NCI-H524 (cell line): ENCODE data around the gene DHX32.
"Not testable (repeated sequence)": the region's sequence is repeated elsewhere in the genome, so short reads cannot be mapped to it uniquely, and the experiment has no call there.

Source experiments
- DNase-seq, 2 experiments: peaks; one replicate each; lab custom pipeline; 2025; lab: John Stamatoyannopoulos, UW

Gene DHX32

DNA sequence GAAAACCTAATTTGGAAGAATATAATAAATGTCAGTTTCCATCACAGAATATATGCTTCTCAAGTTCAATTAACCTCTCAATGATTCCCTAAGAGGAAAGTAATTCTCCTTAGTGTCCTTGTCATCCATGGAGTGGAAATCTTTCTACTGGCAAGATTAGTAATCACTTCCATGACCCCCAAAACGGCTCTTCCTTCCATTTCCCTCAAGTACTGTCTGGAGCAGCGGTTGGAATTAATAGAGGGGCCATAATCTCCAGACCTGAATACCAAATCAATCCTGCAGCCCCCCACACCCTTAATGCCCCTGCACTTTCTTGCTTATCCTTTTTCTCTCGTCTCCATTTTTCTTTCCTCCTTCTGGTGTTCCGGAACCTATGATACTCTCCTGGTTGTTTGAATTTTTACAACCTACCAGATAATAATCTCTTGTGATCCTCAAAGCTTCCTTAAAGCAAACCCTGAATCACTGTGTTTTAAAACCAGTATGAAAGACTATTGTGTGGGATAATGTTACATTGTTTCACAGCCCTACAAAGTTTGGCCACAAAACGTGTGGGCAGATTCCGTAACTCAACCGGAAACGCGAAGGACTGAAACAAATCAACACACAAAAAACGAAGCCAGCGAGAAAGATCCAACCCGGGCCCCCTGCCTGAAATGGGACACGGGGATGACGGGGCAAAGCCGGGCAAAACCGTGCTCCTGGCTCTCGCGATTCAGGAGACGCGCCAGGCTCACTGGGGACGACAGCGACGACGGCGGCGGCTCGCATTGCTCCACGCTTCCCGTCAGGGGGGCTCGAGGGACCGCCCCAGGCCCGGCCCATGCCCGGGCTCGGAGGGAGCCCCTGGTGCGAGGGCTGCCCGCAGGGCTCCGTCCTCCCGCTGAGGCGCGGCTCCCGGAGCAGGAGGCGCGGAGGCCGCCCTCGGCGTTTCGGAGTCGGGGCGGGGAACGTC, 14.3 kb upstream of the DHX32 start:
- DNase-seq: peak in 1 of 2 experiments; percentile 6

GRCh38 chr10:125894176-125894575, 13.1 kb upstream of the DHX32 start:
- DNase-seq: not testable (repeated sequence)

- DNase-seq: not testable (repeated sequence)
Measured at GRCh38 chr10:125892402-125892801, 11.3 kb upstream of the DHX32 start.

- DNase-seq: not testable (repeated sequence)
Measured at GRCh38 chr10:125889441-125889840, 8.3 kb upstream of the DHX32 start.

DNA sequence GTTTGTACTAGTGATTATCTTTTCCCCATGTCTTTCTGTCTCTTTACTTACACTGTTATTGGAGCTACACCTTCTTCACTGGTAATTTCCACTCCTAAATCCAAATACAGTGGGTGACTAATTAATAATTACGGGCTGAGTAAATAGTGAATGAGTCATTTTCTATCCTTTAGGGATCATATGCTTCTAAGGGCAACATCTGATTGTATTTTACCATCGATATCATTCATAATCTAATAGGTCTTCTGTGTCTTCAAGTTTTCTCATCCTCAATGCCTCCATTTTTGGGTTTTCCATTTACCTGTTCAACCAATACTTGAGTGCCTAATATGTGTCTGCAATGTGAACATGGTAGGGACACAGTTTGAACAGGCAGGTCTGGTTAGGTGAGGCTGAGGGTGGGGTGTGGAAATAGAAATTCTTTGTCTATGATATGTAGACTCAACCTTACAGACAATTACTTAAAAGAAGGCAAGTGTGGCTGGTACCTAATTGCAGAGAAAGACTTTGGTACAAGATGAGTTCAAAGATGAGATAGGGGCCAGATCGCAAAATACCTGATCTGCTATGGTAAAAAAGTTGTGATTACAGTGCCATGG, 5.9 kb upstream of the DHX32 start:
- DNase-seq: no peak

DNA sequence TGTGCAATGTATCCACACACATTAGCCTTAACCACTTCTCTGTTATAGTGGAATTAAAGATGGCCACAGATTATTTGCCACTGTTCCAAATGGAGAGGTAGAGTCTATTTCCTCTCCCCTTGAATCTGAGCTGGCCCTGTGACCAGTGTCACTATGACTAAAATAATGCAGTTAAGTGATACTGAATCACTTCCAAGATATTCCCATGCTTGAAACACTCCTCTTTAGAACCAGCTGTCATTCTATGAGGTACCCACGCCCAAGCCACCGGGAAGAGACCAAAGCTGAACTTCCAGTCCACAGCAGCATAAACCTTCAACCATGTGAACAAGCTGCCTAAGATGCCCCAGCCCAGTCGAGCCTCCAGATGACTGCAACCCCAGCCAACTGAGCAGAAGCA, 2.1 kb upstream of the DHX32 start:
- no peak for DNase-seq

GRCh38 chr10:125882596-125882995, 1.5 kb upstream of the DHX32 start:
- no peak for DNase-seq

DNA sequence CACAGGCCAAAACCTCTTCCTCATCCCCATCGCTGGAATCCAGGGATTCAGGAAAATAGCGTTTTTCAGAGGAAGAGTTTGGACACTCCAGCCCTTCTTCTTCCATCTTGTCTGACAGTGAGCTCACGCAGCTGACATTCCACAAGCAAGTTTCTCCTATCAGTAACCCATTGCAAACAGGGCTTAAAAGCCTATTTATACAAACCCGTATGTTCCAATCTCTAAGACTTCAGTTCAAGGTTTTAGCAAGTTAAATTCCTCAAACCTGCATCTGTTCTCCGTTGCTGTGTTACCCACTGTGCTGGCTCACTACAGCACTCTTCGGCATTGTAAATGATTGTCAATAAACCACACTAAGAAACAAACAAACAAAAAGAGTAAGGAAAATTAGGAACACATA, 373 bp downstream of the DHX32 start:
- no peak for DNase-seq

- DNase-seq: no peak
Measured at GRCh38 chr10:125878957-125879835, 1.9 kb downstream of the DHX32 start.

GRCh38 chr10:125871338-125871737, 9.8 kb downstream of the DHX32 start:
- DNase-seq: no peak

DNA sequence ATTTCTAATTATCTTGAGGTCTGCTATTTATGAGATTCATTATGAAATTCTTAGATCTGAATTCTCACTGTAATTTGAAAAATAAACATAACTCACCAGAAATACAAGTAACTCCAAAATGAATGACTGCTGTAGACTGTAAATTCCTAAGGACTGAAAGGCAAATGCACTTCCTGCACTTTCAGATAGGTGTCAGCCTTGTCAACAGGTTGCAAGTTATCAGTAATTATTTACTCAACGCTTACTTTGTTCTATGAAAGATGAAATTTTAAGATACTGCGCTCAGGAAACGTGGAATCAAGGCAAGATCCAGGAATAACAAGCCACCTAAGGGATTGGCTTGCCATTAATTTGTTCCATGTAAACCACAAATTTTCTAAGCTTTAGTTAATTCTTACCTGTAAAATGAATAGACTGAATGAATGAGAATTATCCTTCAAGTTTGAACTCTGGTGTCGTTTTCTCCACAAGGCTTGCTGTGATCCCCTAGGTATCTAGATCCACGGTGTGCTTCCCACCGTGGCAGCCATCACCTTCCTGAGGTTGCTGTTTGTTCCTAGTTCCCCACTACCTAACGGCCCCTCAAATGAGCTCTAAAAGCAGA, 12.6 kb downstream of the DHX32 start:
- DNase-seq: peak in 1 of 2 experiments; percentile 24

GRCh38 chr10:125866421-125867029, 14.6 kb downstream of the DHX32 start:
- no peak for DNase-seq

GRCh38 chr10:125865120-125865519, 16.0 kb downstream of the DHX32 start:
- DNase-seq: no peak

DNA sequence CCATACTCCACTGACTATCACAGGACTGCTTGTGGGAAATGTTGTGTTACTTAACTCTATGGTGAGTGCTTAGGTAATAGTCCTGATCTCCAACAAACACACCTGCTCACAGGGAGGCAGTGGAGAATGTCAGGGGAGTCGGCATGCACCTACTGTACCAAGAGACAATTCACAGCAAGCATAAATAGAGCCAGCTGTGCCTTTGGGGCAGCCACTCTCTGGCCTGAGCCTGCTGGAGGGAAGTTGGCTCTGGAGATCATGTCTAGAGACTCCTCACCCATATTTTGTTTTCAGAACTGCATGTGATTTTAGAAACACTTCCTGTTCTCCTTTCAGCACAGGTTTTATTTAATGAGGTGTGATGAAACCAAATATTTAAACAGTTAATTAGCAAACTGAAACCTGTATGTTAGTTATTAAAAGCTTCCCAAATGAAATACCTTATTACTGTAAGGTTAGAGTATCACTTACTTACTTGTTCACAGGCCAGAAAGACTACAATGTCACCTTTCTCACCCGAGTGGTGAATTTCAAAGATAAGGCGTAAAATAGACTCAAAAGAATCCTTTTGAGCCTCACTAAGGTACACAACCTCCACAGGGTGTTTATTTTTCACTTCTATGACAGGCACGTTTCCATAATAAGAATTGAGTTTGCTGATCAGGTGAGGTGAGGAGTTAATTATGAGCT, 21.8 kb downstream of the DHX32 start:
- DNase-seq: no peak

- DNase-seq: no peak
Measured at GRCh38 chr10:125857185-125857760, 23.8 kb downstream of the DHX32 start.

DNA sequence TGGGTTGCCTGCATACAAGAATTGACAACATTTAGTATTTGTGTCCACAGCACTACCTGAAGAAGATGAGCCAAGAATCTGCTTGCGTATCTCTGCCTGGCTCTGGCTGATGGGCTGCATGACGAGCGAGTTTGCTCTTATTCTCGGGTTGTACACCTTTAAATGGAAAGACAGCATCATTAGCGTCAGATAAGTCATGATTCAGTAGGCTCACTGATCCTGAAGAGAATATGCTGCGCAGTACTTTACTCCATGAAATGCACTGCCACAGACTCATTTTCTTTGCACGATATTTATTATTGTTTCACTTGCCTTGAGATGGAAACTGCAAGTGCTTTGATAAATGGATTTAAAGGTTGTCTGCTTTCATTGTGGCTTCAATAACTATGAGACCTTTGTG, 28.6 kb downstream of the DHX32 start:
- no peak for DNase-seq

DNA sequence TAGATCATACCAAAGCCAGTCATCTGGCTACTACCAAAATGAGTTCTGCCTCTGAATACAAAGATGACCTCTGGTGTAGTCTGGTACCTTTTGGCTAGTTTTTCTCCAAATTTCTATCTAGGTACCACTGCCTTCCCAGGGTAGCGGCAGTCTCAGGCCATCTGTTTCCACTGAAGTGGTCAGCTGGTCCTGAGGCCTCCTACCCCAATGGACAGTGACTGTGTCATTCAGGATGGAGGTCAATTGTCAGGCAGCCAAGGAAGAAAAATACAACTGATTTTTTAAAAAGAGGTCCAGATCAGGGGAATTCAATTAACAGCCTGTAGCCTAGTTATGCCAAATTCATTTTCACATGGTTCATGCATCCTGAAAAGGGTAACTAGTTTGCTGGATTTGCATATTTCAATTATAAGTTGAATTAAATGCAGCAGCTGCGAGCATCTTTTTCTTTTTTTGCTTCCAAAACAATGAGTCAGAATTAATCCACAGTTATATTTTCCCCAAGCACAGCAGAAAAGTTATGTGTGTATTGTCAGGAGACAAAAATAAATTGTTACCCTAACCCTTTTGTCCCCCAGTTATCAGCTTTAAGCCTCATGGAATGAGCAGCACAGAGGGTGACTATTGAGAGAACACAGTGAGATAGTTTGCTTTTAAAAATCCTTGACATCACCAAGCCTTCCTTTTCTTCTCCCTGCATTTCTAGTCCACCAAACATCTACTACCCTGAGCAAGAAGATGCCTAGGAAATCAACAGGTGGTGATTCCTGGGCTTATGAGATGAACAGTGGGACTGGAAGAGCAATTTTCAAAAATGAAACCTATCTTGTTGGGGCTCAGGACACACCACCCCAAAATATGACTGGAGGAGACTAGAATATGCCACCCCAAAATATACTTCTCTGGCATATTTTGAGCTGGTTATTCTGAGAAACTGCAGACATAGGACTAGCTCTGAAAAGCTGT, 30.0 kb downstream of the DHX32 start:
- DNase-seq: no peak

GRCh38 chr10:125849448-125849847, 31.6 kb downstream of the DHX32 start:
- no peak for DNase-seq

GRCh38 chr10:125848857-125849256, 32.2 kb downstream of the DHX32 start:
- no peak for DNase-seq
